ENCODE data around the gene IYD.

IYD gene

DNA sequence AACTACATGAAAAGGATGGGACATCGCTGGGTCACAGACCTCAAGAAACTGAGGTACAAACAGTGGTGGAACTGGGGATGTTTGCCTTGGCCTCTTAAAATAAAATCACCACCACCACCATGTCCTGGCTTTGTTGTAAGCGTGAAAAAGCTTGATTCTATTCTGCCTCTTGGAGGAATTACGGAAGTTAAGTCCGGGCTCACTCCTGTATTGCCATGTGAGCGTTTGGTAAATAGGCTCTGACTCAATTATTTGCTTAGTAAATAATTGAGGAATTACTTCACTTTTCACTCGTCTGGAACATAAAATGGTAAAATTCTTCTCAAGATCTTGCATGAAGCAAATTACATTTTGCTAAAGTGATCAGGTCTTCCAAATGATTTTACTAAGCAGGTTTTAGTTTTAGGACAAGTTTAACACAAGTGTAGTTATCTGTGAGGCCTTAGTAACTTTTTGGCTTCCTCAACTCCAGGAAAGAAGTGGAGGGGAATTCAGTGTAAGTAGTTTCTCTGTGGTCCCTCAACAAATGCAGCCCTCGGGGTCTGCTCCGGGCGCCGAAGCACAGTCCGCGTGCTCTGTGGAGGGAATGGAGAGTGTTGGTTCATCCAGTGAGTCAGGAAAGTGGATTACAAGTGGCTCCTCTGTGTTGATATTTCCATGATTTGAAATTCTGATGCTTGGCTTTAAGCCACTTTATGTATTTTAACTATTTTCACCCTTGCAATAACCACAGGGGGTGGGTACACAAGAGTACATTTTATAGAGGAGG is 23.8 kb downstream of the IYD start:
- TF ChIP-seq ZBTB7A (IDR thresholded peaks at IDR 0.05; ENCODE audit: low read depth) (no peak), EGR1 (IDR thresholded peaks at IDR 0.05) (no peak), RAD21 (IDR thresholded peaks at IDR 0.05; ENCODE audit: low read depth) (no peak), TAF1 (IDR thresholded peaks at IDR 0.05; ENCODE audit: low read depth) (no peak), CEBPB (IDR thresholded peaks at IDR 0.05) (no peak), TEAD4 (IDR thresholded peaks at IDR 0.05) (no peak), CREB1 (IDR thresholded peaks at IDR 0.05; ENCODE audit: low read depth) (no peak), TCF12 (IDR thresholded peaks at IDR 0.05; ENCODE audit: low read depth) (no peak), EP300 (IDR thresholded peaks at IDR 0.05; ENCODE audit: borderline replicate concordance) (no peak), FOXM1 (IDR thresholded peaks at IDR 0.05; ENCODE audit: borderline replicate concordance, low read depth) (no peak), YY1 (IDR thresholded peaks at IDR 0.05; ENCODE audit: low read depth) (no peak), NFIC (IDR thresholded peaks at IDR 0.05) (no peak)
- TF ChIP-seq, protein P1, sequence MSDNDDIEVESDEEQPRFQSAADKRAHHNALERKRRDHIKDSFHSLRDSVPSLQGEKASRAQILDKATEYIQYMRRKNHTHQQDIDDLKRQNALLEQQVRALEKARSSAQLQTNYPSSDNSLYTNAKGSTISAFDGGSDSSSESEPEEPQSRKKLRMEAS (IDR thresholded peaks at IDR 0.05) = no peak
- TF ChIP-seq, protein P2, sequence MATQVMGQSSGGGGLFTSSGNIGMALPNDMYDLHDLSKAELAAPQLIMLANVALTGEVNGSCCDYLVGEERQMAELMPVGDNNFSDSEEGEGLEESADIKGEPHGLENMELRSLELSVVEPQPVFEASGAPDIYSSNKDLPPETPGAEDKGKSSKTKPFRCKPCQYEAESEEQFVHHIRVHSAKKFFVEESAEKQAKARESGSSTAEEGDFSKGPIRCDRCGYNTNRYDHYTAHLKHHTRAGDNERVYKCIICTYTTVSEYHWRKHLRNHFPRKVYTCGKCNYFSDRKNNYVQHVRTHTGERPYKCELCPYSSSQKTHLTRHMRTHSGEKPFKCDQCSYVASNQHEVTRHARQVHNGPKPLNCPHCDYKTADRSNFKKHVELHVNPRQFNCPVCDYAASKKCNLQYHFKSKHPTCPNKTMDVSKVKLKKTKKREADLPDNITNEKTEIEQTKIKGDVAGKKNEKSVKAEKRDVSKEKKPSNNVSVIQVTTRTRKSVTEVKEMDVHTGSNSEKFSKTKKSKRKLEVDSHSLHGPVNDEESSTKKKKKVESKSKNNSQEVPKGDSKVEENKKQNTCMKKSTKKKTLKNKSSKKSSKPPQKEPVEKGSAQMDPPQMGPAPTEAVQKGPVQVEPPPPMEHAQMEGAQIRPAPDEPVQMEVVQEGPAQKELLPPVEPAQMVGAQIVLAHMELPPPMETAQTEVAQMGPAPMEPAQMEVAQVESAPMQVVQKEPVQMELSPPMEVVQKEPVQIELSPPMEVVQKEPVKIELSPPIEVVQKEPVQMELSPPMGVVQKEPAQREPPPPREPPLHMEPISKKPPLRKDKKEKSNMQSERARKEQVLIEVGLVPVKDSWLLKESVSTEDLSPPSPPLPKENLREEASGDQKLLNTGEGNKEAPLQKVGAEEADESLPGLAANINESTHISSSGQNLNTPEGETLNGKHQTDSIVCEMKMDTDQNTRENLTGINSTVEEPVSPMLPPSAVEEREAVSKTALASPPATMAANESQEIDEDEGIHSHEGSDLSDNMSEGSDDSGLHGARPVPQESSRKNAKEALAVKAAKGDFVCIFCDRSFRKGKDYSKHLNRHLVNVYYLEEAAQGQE (IDR thresholded peaks at IDR 0.05; ENCODE audit: low read depth) = no peak
- TF ChIP-seq, protein P3, sequence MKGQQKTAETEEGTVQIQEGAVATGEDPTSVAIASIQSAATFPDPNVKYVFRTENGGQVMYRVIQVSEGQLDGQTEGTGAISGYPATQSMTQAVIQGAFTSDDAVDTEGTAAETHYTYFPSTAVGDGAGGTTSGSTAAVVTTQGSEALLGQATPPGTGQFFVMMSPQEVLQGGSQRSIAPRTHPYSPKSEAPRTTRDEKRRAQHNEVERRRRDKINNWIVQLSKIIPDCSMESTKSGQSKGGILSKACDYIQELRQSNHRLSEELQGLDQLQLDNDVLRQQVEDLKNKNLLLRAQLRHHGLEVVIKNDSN (IDR thresholded peaks at IDR 0.05) = no peak

DNA sequence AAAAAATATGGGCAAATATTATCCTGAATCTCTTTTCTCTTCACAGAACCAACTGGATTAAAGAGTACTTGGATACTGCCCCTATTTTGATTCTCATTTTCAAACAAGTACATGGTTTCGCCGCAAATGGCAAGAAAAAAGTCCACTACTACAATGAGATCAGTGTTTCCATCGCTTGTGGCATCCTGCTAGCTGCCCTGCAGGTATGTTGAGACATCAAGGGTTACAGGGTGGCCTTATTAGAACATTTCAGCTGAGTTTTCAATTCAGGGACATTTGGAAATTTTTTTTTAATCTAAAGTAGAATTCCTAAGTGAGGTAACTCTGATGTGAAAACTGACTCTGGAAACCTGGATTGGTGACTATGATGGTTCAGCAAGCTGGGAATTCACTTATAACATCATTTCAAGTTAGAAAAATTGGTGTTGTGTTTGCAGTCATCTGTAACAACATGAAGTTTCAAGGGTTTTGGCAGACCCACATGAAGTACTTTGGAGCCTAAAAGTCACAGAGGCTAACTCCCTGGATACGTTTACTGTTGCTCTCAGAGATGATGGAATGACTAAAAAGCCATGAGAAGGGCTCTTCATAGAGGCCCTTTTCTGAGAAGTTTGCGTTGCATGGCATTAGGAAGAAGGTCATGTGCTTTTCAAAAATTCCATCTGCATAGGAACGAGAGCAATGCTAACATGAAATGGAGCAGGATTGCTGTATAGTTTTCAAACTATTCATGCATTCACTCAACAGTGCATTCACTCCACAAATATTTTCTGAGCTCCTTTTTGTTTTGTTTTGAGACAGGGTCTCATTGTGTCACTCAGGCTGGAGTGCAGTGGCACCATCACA is 25.5 kb downstream of the IYD start:
- TF ChIP-seq, protein P3 (IDR thresholded peaks at IDR 0.05) = no peak
- no peak for TF ChIP-seq EGR1 (IDR thresholded peaks at IDR 0.05)
- no peak for TF ChIP-seq ZBTB7A (IDR thresholded peaks at IDR 0.05; ENCODE audit: low read depth)
- TF ChIP-seq, protein P2 (IDR thresholded peaks at IDR 0.05; ENCODE audit: low read depth) = no peak
- TF ChIP-seq CREB1 (IDR thresholded peaks at IDR 0.05; ENCODE audit: low read depth) = no peak
- TF ChIP-seq TCF12 (IDR thresholded peaks at IDR 0.05; ENCODE audit: low read depth) = no peak
- TF ChIP-seq, protein P1 (IDR thresholded peaks at IDR 0.05) = no peak
- TF ChIP-seq TAF1 (IDR thresholded peaks at IDR 0.05; ENCODE audit: low read depth) = no peak
- TF ChIP-seq CEBPB (IDR thresholded peaks at IDR 0.05) = no peak
- TF ChIP-seq NFIC (IDR thresholded peaks at IDR 0.05) = no peak

DNA sequence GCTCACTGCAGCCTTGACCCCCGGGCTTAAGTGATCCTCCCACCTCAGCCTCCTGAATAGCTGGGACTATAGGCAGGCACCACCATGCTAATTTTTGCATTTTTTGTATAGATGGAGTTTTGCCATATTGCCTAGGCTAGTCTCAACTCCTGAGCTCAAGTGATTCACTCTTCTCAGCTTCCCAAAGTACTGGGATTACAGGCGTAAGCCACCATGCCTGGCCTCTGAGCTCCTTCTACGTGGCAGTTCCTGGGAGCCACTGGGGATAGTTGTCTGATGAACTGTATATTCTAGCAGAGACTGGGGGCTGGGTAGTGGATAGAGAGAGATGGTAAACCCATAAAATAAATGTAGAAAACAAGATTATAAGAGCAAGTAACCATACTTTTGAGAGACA is 26.1 kb downstream of the IYD start:
- TF ChIP-seq TAF1 (IDR thresholded peaks at IDR 0.05; ENCODE audit: low read depth) = no peak
- TF ChIP-seq CEBPB (IDR thresholded peaks at IDR 0.05) = no peak
- TF ChIP-seq, protein P1 (IDR thresholded peaks at IDR 0.05) = no peak
- no peak for TF ChIP-seq YY1 (IDR thresholded peaks at IDR 0.05; ENCODE audit: low read depth)
- no peak for TF ChIP-seq EP300 (IDR thresholded peaks at IDR 0.05; ENCODE audit: borderline replicate concordance)
- no peak for TF ChIP-seq EGR1 (IDR thresholded peaks at IDR 0.05)
- TF ChIP-seq CREB1 (IDR thresholded peaks at IDR 0.05; ENCODE audit: low read depth) = no peak
- TF ChIP-seq, protein P3 (IDR thresholded peaks at IDR 0.05) = no peak
- no peak for TF ChIP-seq FOXM1 (IDR thresholded peaks at IDR 0.05; ENCODE audit: borderline replicate concordance, low read depth)
- TF ChIP-seq NFIC (IDR thresholded peaks at IDR 0.05) = no peak
- TF ChIP-seq RAD21 (IDR thresholded peaks at IDR 0.05; ENCODE audit: low read depth) = no peak
- TF ChIP-seq, protein P2 (IDR thresholded peaks at IDR 0.05; ENCODE audit: low read depth) = no peak
- TF ChIP-seq TEAD4 (IDR thresholded peaks at IDR 0.05) = no peak
- no peak for TF ChIP-seq TCF12 (IDR thresholded peaks at IDR 0.05; ENCODE audit: low read depth)
- no peak for TF ChIP-seq ZBTB7A (IDR thresholded peaks at IDR 0.05; ENCODE audit: low read depth)

Data from Ishikawa (cell line).